Lung (tissue), 12 donors: ENCODE measurements around the gene UBXN6. TPM values are rescaled to one million over a fixed set of nuclear protein-coding genes. Genes with fewer than 3 reads are reported as not detected.
A peak's percentile ranks its signal among the peaks of the same experiment; 100 is the strongest.

Experiments used
- ATAC-seq: fragments of 200-7000 bp; cut with Tn5 transposase; one replicate; pipeline ENCODE4 v1.9.1; 2020; ENCODE audit warnings: moderate number of reproducible peaks; ENCODE audit not compliant: insufficient read depth, low FRiP score
- DNase-seq, 3 donors: peaks; one replicate each; pipeline ENCODE4 v3.0.0-alpha.2; 2013 to 2017
- H3K27ac ChIP-seq, 2 donors: one replicate each; pipeline ENCODE4 v1.5.1; 2013; ENCODE audit warnings: mild to moderate bottlenecking in 2 of 2, moderate library complexity in 2 of 2, control low read depth in 1 of 2, inconsistent platforms in 1 of 2, low read depth in 1 of 2, low read length in 1 of 2
- H3K27me3 ChIP-seq, 3 donors: one replicate each; pipeline ENCODE4 v1.5.1; 2013; ENCODE audit warnings: low read length in 2 of 3; ENCODE audit not compliant: control insufficient read depth in 3 of 3, insufficient read depth in 3 of 3
- H3K36me3 ChIP-seq, 4 donors: one replicate each; pipeline ENCODE4 v1.5.1; 2013; ENCODE audit warnings: low read length in 4 of 4, mild to moderate bottlenecking in 1 of 4, moderate library complexity in 1 of 4; ENCODE audit not compliant: control insufficient read depth in 4 of 4, insufficient read depth in 4 of 4
- H3K4me1 ChIP-seq, 5 donors: one replicate each; pipeline ENCODE4 v1.5.1; 2013; ENCODE audit warnings: low read length in 5 of 5, mild to moderate bottlenecking in 2 of 5, moderate library complexity in 1 of 5; ENCODE audit not compliant: control insufficient read depth in 5 of 5, insufficient read depth in 5 of 5
- H3K4me3 ChIP-seq: one replicate; pipeline ENCODE4 v1.5.1; 2013; ENCODE audit warnings: mild to moderate bottlenecking, control low read depth, moderate library complexity
- H3K9ac ChIP-seq, 2 donors: one replicate each; pipeline ENCODE4 v1.5.1; 2013; ENCODE audit warnings: low read length in 2 of 2, control low read depth in 1 of 2; ENCODE audit not compliant: insufficient read depth in 1 of 2
- H3K9me3 ChIP-seq, 4 donors: one replicate each; pipeline ENCODE4 v1.5.1; 2013; ENCODE audit warnings: low read length in 3 of 4, mild to moderate bottlenecking in 1 of 4, moderate library complexity in 1 of 4; ENCODE audit not compliant: control insufficient read depth in 4 of 4, insufficient read depth in 3 of 4
- WGBS, 2 donors: extraction: QIAGEN DNeasy Blood & Tissue Kit; methylation state at CpG; one replicate each; pipeline ENCODE4 v1.1.7; 2013; 5-methylcytosine and 5-hydroxymethylcytosine counted together
- polyA plus RNA-seq, 2 donors: library from polyadenylated mRNA; stranded (reverse); fragments of 200-250 nt; gene quantifications; one replicate each; pipeline ENCODE4 v1.2.1, GENCODE V29; 2013
- total RNA-seq, 2 donors: library from RNA; depleted of rRNA in 1 of 2; stranded (reverse); fragments of >200 nt in 1 of 2; gene quantifications; one replicate each; pipeline ENCODE4 v1.2.1, GENCODE V29; 2014 to 2021
- TF ChIP-seq, protein P1 (sequence below): IDR thresholded peaks from 2 replicates; pipeline ENCODE4 v1.5.1; 2012; ENCODE audit warnings: mild to moderate bottlenecking; ENCODE audit errors: control extremely low read depth, extremely low read depth
- donor health status: control.
- donor health status: control.
- donor health status: Bipolar disorder and iron deficiency.
- donor health status: healthy.
- donor health status: DM: yes; HTN: yes; CAD: no.

The UBXN6 gene
- total and polyA plus RNA-seq, 4 donors: 74.4 to 128 (median 98.5) TPM

DNA sequence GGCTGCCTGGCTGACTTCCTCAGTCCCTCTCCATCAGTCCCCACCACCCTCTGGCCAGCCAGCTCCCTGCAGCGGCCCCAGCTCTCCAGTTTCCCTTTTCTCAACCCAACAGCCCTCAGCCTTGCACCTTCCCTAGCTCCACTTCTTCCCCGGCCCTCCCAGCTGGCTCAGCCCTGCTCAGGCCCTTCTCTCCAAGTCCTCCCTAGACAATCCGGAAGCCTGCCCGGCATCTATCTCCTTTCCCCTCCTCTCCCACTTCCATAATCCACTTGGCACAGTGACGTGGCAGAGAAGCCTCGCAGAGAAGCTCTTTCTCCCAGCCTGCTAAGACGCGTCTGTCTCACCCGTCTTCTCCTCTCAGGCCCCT lies 1.1 kb downstream of the UBXN6 start:
- ATAC-seq (peak; percentile 1), DNase-seq (peak; percentile 68 to 80 (median 70))
- Histone ChIP-seq H3K4me1 (peaks cover 0 to 22% (median 7%) of the 10 kb centered on the region in 5 donors), H3K27me3 (no peaks in the 10 kb centered on the region), H3K9ac (peak overlapping the region; percentile 59 to 61), H3K36me3 (peaks cover 10 to 30% (median 11%) of the 10 kb centered on the region in 4 donors), H3K4me3 (peak overlapping the region; percentile 30), H3K27ac (peak overlapping the region; percentile 18 to 70), H3K9me3 (no peaks in the 10 kb centered on the region)
- WGBS, 2 donors: 1 to 5% methylated on average over 9 of the region's 9 CpGs
- TF ChIP-seq, protein P1, sequence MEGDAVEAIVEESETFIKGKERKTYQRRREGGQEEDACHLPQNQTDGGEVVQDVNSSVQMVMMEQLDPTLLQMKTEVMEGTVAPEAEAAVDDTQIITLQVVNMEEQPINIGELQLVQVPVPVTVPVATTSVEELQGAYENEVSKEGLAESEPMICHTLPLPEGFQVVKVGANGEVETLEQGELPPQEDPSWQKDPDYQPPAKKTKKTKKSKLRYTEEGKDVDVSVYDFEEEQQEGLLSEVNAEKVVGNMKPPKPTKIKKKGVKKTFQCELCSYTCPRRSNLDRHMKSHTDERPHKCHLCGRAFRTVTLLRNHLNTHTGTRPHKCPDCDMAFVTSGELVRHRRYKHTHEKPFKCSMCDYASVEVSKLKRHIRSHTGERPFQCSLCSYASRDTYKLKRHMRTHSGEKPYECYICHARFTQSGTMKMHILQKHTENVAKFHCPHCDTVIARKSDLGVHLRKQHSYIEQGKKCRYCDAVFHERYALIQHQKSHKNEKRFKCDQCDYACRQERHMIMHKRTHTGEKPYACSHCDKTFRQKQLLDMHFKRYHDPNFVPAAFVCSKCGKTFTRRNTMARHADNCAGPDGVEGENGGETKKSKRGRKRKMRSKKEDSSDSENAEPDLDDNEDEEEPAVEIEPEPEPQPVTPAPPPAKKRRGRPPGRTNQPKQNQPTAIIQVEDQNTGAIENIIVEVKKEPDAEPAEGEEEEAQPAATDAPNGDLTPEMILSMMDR: no peak

DNA sequence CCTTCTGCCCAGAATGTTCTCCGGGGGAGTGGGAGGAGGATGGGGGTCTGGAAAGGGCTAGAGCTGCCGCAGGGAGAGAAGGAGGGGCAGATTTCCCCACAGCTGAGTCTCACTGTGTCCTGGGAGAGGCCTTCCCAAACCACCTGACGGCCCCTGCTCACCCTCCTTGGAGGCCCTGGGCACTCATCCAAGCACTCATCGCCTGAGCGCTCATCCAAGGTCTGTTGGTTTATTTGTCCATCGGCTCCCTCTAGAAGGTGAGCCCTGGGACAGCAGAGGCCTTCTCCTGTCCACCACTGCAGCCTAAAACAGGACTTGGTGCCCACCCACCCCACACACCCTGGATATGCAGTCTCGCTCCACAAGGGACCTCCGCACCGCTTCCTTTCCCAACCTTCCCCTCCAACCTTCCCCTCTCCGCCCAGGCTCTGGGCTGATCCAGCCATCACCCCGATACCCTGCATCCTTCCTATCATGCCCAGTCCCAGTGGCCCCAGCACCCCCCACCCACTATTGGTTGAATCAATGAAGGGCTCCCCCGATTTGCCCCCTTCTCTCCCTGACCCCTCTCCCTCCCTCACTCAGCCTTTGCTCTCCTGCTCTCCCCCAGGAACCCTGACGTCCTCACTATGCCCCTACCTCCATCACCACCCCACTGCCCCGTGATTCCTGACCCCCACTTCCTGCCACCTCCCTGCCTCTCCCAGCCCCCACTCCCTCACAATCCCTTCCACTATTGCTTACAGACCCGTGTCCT lies 1.7 kb downstream of the UBXN6 start:
- 48 to 54% methylated on average over 14 to 15 of the region's 15 CpGs for WGBS, 2 donors
- no peak for ATAC-seq

DNA sequence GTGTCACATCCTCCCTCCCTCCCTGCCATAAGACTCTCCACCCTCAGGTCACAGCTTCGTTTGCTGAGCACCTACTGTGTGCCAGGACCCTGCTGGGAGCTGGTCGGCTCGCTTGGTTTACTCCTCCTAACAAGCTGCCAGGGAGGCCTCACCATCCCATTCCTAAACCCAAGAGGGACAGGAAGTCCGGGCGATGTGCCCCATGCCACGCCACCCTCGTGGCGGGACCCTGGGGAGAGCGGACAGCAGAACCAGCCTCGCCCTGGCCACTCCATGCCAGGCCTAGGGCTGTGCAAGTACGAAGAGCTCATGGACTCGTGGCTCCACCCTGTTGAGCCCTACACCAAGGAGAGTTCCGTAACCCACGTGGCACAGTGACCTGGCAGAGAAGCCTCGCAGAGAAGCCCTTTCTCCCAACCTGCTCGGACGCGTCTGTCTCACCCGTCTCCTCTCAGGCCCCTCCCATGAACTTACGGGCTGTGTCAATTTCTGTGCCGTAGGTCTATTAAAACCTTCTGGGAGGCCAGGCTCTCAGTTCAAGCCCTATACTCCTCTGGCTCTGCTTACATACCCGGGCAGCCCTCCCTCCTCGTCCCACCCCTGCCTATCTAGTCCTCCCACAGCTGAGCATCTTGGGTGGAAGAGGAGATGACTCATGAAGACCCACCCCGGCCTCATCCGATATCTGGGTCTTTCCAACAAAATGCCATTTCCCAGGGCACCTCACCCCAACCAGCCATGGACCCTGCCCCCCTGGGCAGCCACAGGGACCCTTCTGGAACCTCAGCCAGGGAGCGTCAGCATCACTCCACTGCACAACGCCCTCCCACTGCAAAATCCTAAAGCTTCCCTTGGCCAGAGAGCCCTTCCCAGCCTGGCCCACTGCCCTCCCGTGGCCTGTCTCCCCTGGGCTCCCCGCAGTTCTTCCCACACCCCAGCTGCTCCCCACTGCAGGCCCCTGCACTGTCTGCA lies 2.6 kb downstream of the UBXN6 start:
- Histone ChIP-seq H3K27ac (peak overlapping the region in 1 of 2 donors; percentile 8), H3K4me1 (peaks cover 0 to 22% (median 7%) of the 10 kb centered on the region in 5 donors), H3K36me3 (peaks cover 10 to 36% (median 17%) of the 10 kb centered on the region in 4 donors), H3K27me3 (no peaks in the 10 kb centered on the region), H3K4me3 (no peak overlapping the region), H3K9me3 (no peaks in the 10 kb centered on the region), H3K9ac (peak overlapping the region in 1 of 2 donors; percentile 19)
- DNase-seq (peak in 1 of 3 donors; percentile 34), ATAC-seq (no peak)
- TF ChIP-seq, protein P1: no peak
- 74 to 84% methylated on average over 29 of the region's 29 CpGs for WGBS, 2 donors

More for the DNA sequence above, 1.7 kb downstream of the UBXN6 start:
- Histone ChIP-seq H3K27me3 (no peaks in the 10 kb centered on the region), H3K4me1 (peaks cover 0 to 22% (median 7%) of the 10 kb centered on the region in 5 donors), H3K4me3 (no peak overlapping the region), H3K27ac (peak overlapping the region; percentile 18 to 70), H3K36me3 (peaks cover 10 to 34% (median 14%) of the 10 kb centered on the region in 4 donors), H3K9me3 (no peaks in the 10 kb centered on the region), H3K9ac (no peak overlapping the region)
- TF ChIP-seq, protein P1: no peak
- peak; percentile 29 to 65 (median 53) for DNase-seq
